ENCODE data around the gene RALGAPB.
A peak's percentile ranks its signal among the peaks of the same experiment; 100 is the strongest.
"Not testable (repeated sequence)": the region's sequence is repeated elsewhere in the genome, so short reads cannot be mapped to it uniquely, and the experiment has no call there.

Gene RALGAPB

GRCh38 chr20:38497246-38497935, 24.7 kb downstream of the RALGAPB start:
- no peak for DNase-seq (ENCODE audit: low read depth)

GRCh38 chr20:38498909-38499308, 26.3 kb downstream of the RALGAPB start:
- no peak for DNase-seq (ENCODE audit: low read depth)

GRCh38 chr20:38499366-38499765, 26.7 kb downstream of the RALGAPB start:
- no peak for DNase-seq (ENCODE audit: low read depth)

- DNase-seq (ENCODE audit: low read depth) = no peak
Measured at GRCh38 chr20:38501858-38502436, 29.3 kb downstream of the RALGAPB start.

GRCh38 chr20:38504368-38505090, 31.9 kb downstream of the RALGAPB start:
- DNase-seq (ENCODE audit: low read depth) = no peak

GRCh38 chr20:38505091-38505455, 32.4 kb downstream of the RALGAPB start:
- DNase-seq (ENCODE audit: low read depth) = no peak

- DNase-seq (ENCODE audit: low read depth) = not testable (repeated sequence)
Measured at GRCh38 chr20:38511726-38512125, 39.1 kb downstream of the RALGAPB start.

- DNase-seq (ENCODE audit: low read depth) = no peak
Measured at GRCh38 chr20:38514185-38514584, 41.5 kb downstream of the RALGAPB start.

- no peak for DNase-seq (ENCODE audit: low read depth)
Measured at GRCh38 chr20:38514947-38515346, 42.3 kb downstream of the RALGAPB start.

GRCh38 chr20:38515631-38516030, 43.0 kb downstream of the RALGAPB start:
- DNase-seq (ENCODE audit: low read depth) = no peak

GRCh38 chr20:38519426-38519825, 46.8 kb downstream of the RALGAPB start:
- DNase-seq (ENCODE audit: low read depth) = no peak

- no peak for DNase-seq (ENCODE audit: low read depth)
Measured at GRCh38 chr20:38520261-38520660, 47.6 kb downstream of the RALGAPB start.

- DNase-seq (ENCODE audit: low read depth) = no peak
Measured at GRCh38 chr20:38523697-38524096, 51.1 kb downstream of the RALGAPB start.

- no peak for DNase-seq (ENCODE audit: low read depth)
Measured at GRCh38 chr20:38528167-38528566, 55.5 kb downstream of the RALGAPB start.

GRCh38 chr20:38531021-38531420, 58.4 kb downstream of the RALGAPB start:
- no peak for DNase-seq (ENCODE audit: low read depth)

- peak; percentile 4 for DNase-seq (ENCODE audit: low read depth)
Measured at GRCh38 chr20:38534756-38535155, 62.1 kb downstream of the RALGAPB start.

- no peak for DNase-seq (ENCODE audit: low read depth)
Measured at GRCh38 chr20:38536310-38536709, 63.7 kb downstream of the RALGAPB start.

- DNase-seq (ENCODE audit: low read depth) = no peak
Measured at GRCh38 chr20:38537176-38537575, 64.5 kb downstream of the RALGAPB start.

GRCh38 chr20:38538789-38539188, 66.1 kb downstream of the RALGAPB start:
- no peak for DNase-seq (ENCODE audit: low read depth)

- no peak for DNase-seq (ENCODE audit: low read depth)
Measured at GRCh38 chr20:38543014-38543906, 70.6 kb downstream of the RALGAPB start.

- no peak for DNase-seq (ENCODE audit: low read depth)
Measured at GRCh38 chr20:38545771-38546170, 73.1 kb downstream of the RALGAPB start.
